Gastrocnemius medialis (tissue), 4 donors: ENCODE results near the gene SPON1.

Source experiments
- POLR2A ChIP-seq, 2 donors: fragments of 450-650 bp; IDR thresholded peaks; one replicate each; pipeline ENCODE4 v1.6.1; 2017; ENCODE audit warnings: antibody characterized with exemption in 2 of 2, mild to moderate bottlenecking in 2 of 2, moderate library complexity in 2 of 2
- TF ChIP-seq, protein P1 (sequence below), 5 experiments: fragments of 450-650 bp in 3 of 5; fragments of 200-600 bp in 2 of 5; sonication (generic) in 2 of 5; IDR thresholded peaks in 4 of 5; conservative IDR thresholded peaks in 1 of 5; 1 replicate in 4 of 5; 2 replicates in 1 of 5; pipeline ENCODE4 v1.5.1; 2016 to 2019; ENCODE audit warnings: antibody characterized with exemption in 5 of 5, mild to moderate bottlenecking in 3 of 5, moderate library complexity in 3 of 5

- TF ChIP-seq, protein P1, sequence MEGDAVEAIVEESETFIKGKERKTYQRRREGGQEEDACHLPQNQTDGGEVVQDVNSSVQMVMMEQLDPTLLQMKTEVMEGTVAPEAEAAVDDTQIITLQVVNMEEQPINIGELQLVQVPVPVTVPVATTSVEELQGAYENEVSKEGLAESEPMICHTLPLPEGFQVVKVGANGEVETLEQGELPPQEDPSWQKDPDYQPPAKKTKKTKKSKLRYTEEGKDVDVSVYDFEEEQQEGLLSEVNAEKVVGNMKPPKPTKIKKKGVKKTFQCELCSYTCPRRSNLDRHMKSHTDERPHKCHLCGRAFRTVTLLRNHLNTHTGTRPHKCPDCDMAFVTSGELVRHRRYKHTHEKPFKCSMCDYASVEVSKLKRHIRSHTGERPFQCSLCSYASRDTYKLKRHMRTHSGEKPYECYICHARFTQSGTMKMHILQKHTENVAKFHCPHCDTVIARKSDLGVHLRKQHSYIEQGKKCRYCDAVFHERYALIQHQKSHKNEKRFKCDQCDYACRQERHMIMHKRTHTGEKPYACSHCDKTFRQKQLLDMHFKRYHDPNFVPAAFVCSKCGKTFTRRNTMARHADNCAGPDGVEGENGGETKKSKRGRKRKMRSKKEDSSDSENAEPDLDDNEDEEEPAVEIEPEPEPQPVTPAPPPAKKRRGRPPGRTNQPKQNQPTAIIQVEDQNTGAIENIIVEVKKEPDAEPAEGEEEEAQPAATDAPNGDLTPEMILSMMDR (IDR thresholded peaks at IDR 0.05 in 4 of 5, conservative IDR thresholded peaks at IDR 0.05 in 1 of 5), result no peak
- TF ChIP-seq POLR2A (IDR thresholded peaks at IDR 0.05), result no peak
Measured at GRCh38 chr11:14045417-14045816, 82.9 kb downstream of the SPON1 start.
